Body of pancreas (tissue), 4 donors: ENCODE results near the gene GPR176.

Experiments
- CTCF ChIP-seq, 7 experiments: fragments of 450-650 bp in 4 of 7; fragments of 200-600 bp in 3 of 7; sonication (generic) in 3 of 7; IDR thresholded peaks; one replicate each; pipeline ENCODE4 v1.5.1; 2016 to 2019; ENCODE audit warnings: antibody characterized with exemption in 7 of 7
- POLR2A ChIP-seq, 3 donors: fragments of 450-650 bp; IDR thresholded peaks; one replicate each; pipeline ENCODE4 v1.6.1; 2016; ENCODE audit warnings: antibody characterized with exemption in 3 of 3, mild to moderate bottlenecking in 2 of 3

GRCh38 chr15:39887211-39887610 is 32.9 kb downstream of the GPR176 start:
- TF ChIP-seq CTCF (IDR thresholded peaks at IDR 0.05) (no peak), POLR2A (IDR thresholded peaks at IDR 0.05) (no peak)
